Type B pancreatic cell (in vitro differentiated cells): ENCODE measurements around the gene MAP3K2. TPM values are rescaled to one million over a fixed set of nuclear protein-coding genes. Genes with fewer than 3 reads are reported as not detected.

Experiments
- DNase-seq: peaks from one replicate; pipeline ENCODE4 v3.0.0; 2021; ENCODE audit warnings: mixed read lengths; ENCODE audit not compliant: unreplicated experiment; ENCODE audit errors: extremely low spot score
- H3K27ac Mint-ChIP-seq: 2 replicates; pipeline ENCODE4 v1.8.0; 2021; ENCODE audit warnings: mild to moderate bottlenecking, mixed read lengths
- H3K27me3 Mint-ChIP-seq: 2 replicates; pipeline ENCODE4 v1.8.0; 2021; ENCODE audit warnings: mixed read lengths
- H3K36me3 Mint-ChIP-seq: 2 replicates; pipeline ENCODE4 v1.8.0; 2021; ENCODE audit warnings: mixed read lengths
- H3K4me1 Mint-ChIP-seq: one replicate; pipeline ENCODE4 v1.8.0; 2021; ENCODE audit warnings: mixed read lengths; ENCODE audit not compliant: unreplicated experiment
- H3K4me3 Mint-ChIP-seq: 2 replicates; pipeline ENCODE4 v1.8.0; 2021; ENCODE audit warnings: mild to moderate bottlenecking, mixed read lengths
- H3K9me3 Mint-ChIP-seq: 2 replicates; pipeline ENCODE4 v1.8.0; 2021; ENCODE audit warnings: mixed read lengths
- total RNA-seq: library from RNA; stranded (reverse); gene quantifications from 2 replicates; pipeline ENCODE4 v1.2.1, GENCODE V29; 2021; ENCODE audit warnings: low replicate concordance
- TF ChIP-seq, protein P1 (sequence below): fragments of 200-600 bp; sonication (generic); conservative IDR thresholded peaks from 2 replicates; pipeline ENCODE4 v1.5.0; 2021; ENCODE audit warnings: antibody characterized with exemption, mild to moderate bottlenecking

MAP3K2 gene
- total RNA-seq, 1 donor from 2014 or later: 30.8 TPM

DNA sequence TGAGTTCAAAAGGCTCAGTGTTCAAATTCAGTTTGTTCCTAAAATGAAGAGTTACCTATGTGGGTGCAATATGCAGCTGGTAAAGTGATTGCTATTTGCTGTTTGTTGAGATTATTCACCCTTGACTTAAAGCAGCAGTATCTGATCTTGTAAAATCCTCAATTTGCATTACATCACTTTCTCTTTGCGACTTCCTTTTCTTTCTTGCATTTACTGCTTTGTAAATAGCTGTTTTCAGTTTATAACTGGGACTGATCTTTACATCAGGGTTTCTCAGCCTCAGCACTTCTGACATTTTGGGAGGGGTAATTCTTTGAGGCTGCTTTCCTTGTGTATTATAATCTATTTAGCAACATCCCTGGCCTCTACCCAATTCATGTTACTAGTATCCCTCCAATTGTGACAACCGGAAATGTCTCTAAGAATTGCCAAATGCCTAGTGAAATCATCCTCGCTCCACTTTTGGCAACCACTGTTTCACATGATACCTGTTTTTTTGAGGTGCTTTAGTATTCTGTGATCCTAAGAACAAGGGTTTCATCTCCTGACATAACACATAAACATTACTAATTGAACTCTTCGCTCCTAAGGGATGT lies 81.7 kb downstream of the MAP3K2 start:
- Mint-ChIP-seq H3K4me3 (no peak overlapping the region), H3K4me1 (no peaks in the 10 kb centered on the region), H3K9me3 (no peaks in the 10 kb centered on the region), H3K27me3 (no peaks in the 10 kb centered on the region), H3K36me3 (peaks cover 7% of the 10 kb centered on the region), H3K27ac (no peak overlapping the region)
- no peak for DNase-seq
- TF ChIP-seq, protein P1, sequence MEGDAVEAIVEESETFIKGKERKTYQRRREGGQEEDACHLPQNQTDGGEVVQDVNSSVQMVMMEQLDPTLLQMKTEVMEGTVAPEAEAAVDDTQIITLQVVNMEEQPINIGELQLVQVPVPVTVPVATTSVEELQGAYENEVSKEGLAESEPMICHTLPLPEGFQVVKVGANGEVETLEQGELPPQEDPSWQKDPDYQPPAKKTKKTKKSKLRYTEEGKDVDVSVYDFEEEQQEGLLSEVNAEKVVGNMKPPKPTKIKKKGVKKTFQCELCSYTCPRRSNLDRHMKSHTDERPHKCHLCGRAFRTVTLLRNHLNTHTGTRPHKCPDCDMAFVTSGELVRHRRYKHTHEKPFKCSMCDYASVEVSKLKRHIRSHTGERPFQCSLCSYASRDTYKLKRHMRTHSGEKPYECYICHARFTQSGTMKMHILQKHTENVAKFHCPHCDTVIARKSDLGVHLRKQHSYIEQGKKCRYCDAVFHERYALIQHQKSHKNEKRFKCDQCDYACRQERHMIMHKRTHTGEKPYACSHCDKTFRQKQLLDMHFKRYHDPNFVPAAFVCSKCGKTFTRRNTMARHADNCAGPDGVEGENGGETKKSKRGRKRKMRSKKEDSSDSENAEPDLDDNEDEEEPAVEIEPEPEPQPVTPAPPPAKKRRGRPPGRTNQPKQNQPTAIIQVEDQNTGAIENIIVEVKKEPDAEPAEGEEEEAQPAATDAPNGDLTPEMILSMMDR: no peak

DNA sequence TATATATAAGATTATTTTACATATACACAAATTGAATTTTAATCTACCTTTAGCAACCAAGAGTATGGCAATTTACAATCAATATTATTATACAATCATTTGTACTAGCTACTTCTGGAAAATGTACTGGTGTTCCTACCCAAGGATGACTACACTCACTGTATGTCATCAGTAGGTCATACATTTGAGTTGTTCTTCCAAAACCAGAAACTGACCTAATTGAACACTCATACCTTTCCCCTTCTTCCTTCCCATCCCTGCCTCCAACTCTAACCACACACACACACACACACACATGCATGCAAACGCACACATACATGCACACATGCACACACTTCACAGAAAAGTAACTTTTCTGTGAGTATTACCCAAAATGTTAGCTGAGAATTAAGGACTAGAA lies 85.6 kb downstream of the MAP3K2 start:
- H3K27ac Mint-ChIP-seq: no peak overlapping the region
- no peaks in the 10 kb centered on the region for H3K9me3 Mint-ChIP-seq
- no peaks in the 10 kb centered on the region for H3K27me3 Mint-ChIP-seq
- H3K4me3 Mint-ChIP-seq: no peak overlapping the region
- H3K36me3 Mint-ChIP-seq: peaks cover 6% of the 10 kb centered on the region
- no peaks in the 10 kb centered on the region for H3K4me1 Mint-ChIP-seq
- no peak for DNase-seq
- TF ChIP-seq, protein P1: no peak

DNA sequence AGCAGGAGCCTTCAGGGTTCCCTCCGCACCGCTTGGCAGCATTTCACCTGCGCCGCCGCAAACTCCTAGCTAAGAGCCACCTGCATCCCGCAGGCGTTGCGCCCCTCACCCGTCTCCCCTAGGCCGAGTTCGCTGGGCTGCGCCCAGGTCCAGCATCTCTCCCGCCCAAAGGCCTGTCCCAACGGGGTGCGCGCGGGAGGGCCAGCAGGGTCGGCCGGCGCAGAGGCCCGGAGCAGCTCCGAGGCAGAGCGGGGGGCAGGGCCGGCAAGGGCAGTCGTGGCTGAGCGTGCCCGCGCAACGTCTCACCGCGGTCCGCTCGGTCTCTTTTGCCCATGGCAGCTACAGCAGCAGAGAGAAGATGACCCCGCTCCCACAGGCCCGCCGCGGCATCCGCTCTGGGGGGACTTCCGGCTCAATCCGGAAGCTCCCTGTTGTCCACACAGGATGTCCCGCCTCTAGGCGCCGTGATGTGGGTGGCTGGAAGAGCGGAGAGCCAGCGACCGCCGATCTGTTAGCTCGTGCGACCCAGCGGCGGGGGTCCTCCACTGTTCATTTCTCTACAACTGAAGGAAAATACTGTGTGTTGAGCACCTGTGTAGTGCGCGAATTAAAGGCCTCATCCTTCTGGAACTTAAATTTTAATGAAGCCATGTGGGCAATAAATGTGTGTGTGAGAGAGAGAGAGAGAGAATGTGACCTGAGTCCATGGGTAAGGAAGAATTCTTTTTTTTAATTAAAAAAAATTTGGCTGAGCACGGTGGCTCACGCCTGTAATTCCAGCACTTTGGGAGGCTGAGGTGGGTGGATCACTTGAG lies 93.8 kb downstream of the MAP3K2 start, which contains the start of gene ERCC3:
Gene ERCC3 (minus strand): TSS at position 397 of the 815 bp plus-strand sequence. CDS start 63 bp downstream, at position 334.
- Mint-ChIP-seq H3K27me3 (no peaks in the 10 kb centered on the region), H3K9me3 (no peaks in the 10 kb centered on the region), H3K4me3 (peak within 1 kb of the TSS; percentile 100), H3K36me3 (peaks cover 8% of the 10 kb centered on the region), H3K4me1 (peaks cover 20% of the 10 kb centered on the region), H3K27ac (peak within 1 kb of the TSS; percentile 90)
- TF ChIP-seq, protein P1: no peak
- DNase-seq: peak; percentile 86

DNA sequence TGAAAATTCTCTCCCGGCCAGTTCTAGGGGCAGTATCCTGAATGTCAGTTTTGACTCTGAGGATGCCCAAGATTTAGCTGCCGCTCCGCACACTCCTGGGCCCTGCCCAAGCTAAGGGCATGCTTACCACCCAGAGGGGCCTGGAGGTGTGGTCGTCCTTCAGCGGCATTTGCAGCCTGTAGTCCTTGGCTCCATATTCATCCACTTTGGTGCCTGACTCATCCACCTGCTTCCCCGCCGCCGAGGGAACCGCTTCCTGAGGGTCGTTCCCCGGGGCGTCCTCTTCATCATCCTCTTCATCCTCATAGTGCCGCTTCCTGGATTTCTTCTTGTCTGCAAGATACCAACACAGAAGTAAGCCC lies 94.4 kb downstream of the MAP3K2 start:
- DNase-seq: no peak
- no peaks in the 10 kb centered on the region for H3K9me3 Mint-ChIP-seq
- peaks cover 20% of the 10 kb centered on the region for H3K4me1 Mint-ChIP-seq
- TF ChIP-seq, protein P1: no peak
- H3K27me3 Mint-ChIP-seq: no peaks in the 10 kb centered on the region
- H3K36me3 Mint-ChIP-seq: peaks cover 14% of the 10 kb centered on the region
- H3K27ac Mint-ChIP-seq: peak overlapping the region; percentile 41
- H3K4me3 Mint-ChIP-seq: peak overlapping the region; percentile 100

DNA sequence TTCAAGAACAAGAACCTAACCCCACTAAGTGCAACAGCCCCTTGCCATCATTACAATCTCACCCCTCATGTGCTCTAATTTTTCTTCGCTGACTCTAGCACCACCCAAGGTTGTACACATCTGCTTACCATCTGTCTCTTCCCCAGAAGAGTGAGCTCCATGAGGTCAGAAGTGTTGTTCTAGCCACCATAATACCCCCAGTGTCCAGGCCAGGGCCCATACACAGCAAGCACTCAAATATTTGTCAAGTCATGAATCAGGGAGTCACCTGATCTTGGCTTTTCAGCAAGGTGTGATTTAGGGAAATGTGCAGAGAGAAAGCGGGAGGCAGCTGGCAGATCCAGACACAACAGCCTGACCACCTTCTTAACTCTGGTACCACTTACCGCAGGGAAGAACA lies 99.5 kb downstream of the MAP3K2 start:
- Mint-ChIP-seq H3K9me3 (peaks cover 9% of the 10 kb centered on the region), H3K4me1 (peaks cover 8% of the 10 kb centered on the region), H3K4me3 (no peak overlapping the region), H3K27ac (no peak overlapping the region), H3K27me3 (no peaks in the 10 kb centered on the region), H3K36me3 (peaks cover 49% of the 10 kb centered on the region)
- TF ChIP-seq, protein P1: no peak
- DNase-seq: no peak
